Mucosa of descending colon (tissue), 3 donors: ENCODE measurements around the gene TST. TPM values are rescaled to one million over a fixed set of nuclear protein-coding genes. Genes with fewer than 3 reads are reported as not detected.

Experiments
- ATAC-seq: fragments of 200-7000 bp; cut with Tn5 transposase; one replicate; pipeline ENCODE4 v1.9.1; 2020; ENCODE audit warnings: mild to moderate bottlenecking, moderate library complexity
- DNase-seq, 3 donors: peaks; one replicate each; pipeline ENCODE4 v3.0.0-alpha.2; 2020
- H3K36me3 ChIP-seq: fragments of 200-600 bp; one replicate; pipeline ENCODE4 v1.8.0; 2021; ENCODE audit warnings: low read depth, mild to moderate bottlenecking
- H3K4me1 ChIP-seq: fragments of 200-600 bp; one replicate; pipeline ENCODE4 v1.8.0; 2021; ENCODE audit warnings: low read depth, mild to moderate bottlenecking
- H3K4me3 ChIP-seq: fragments of 200-600 bp; one replicate; pipeline ENCODE4 v1.8.0; 2021; ENCODE audit warnings: mild to moderate bottlenecking
- H3K9me3 ChIP-seq: fragments of 200-600 bp; one replicate; pipeline ENCODE4 v1.8.0; 2021; ENCODE audit warnings: mild to moderate bottlenecking
- intact Hi-C, 2 donors: fragments of 100-400 bp; cut with DNase I in 1 of 2; cut with micrococcal nuclease in 1 of 2; formaldehyde crosslinking; loops; one replicate each; pipeline versions ENCODE4 v1.11.0 to v1.11.1; 2022; cut with DNase I, micrococcal nuclease
- total RNA-seq, 3 donors: library from RNA; stranded (reverse); fragmentation: NEBNext Ultra II Directional in 2 of 3; extraction: Animal tissue kit (Norgen Biotek cat#: 25700) in 2 of 3; gene quantifications; one replicate each; pipeline versions ENCODE4 v1.2.1 to v1.2.4, GENCODE V29; 2021 to 2023
- TF ChIP-seq, protein P1 (sequence below): fragments of 200-600 bp; IDR thresholded peaks from one replicate; pipeline ENCODE4 v1.8.0; 2022; ENCODE audit warnings: antibody characterized with exemption, mild to moderate bottlenecking
- donor health status: DM: no; HTN: no; CAD: no; lungs with moderate emphysema.
- donor health status: DM: no; HTN: no; CAD: no.
- donor health status: DM: no; HTN: yes; CAD: no.

TST gene
- total RNA-seq, 3 donors from 2014 or later: 170 to 494 (median 337) TPM

DNA sequence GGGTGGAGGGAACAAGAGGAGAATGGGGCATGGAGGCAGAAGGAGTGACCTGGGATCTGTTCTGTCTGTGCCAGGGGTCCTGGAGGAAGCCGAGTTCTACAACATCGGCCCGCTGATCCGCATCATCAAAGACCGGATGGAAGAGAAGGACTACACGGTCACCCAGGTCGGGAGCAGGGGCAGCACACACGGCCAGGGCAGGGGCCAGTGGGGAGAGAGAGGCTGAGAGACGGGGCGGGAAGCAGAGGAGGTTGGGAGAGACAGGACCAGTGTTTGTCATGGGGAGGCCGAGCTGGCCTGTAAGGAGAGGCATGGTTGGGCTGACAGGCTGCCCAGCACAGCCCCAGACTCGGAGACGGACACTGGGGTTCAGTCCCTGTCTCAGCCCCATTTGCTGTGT, 37.0 kb upstream of the TST start:
- H3K4me1 ChIP-seq: peaks cover 22% of the 10 kb centered on the region
- intact Hi-C loops: no loop called here

DNA sequence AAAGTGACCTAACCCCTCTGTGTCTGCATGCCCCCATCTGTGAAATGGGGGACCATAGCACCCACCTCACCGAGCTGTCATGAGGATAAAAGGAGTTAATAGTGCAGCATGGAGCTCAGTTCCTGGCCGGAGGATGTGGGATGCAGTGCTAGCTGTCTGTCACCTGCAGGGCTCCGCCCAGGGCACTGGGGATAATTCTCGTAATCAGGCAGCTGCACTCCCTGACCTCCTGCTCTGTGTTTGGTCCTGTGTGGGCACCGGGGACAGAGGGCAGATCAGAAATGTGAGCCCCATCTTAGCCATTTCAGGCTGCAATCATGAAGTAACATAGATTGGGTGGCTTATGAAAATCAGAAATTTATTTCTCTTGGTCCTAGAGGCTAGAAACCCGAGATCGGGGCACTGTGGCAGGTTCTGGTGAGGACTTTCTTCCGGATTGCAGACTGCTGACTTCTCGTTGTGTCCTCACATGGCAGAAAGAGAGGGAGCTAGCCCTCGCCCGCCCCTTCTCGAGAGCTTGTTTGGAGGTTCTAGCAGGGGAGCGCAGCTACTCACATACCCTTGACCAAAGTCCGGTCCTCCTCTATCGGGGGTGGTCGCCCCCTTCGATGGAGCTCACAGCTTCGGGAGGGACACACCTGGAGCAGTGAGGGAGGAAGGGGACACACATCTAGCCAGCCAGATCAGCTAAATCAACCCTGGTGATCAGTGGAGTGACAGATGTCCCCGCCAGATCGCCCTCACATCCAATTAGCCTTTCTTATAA, 35.5 kb upstream of the TST start:
- intact Hi-C loops: no loop called here
- Histone ChIP-seq H3K4me1 (peaks cover 29% of the 10 kb centered on the region), H3K9me3 (no peaks in the 10 kb centered on the region), H3K36me3 (no peaks in the 10 kb centered on the region), H3K4me3 (no peak overlapping the region)
- peak; percentile 8 for ATAC-seq
- TF ChIP-seq, protein P1, sequence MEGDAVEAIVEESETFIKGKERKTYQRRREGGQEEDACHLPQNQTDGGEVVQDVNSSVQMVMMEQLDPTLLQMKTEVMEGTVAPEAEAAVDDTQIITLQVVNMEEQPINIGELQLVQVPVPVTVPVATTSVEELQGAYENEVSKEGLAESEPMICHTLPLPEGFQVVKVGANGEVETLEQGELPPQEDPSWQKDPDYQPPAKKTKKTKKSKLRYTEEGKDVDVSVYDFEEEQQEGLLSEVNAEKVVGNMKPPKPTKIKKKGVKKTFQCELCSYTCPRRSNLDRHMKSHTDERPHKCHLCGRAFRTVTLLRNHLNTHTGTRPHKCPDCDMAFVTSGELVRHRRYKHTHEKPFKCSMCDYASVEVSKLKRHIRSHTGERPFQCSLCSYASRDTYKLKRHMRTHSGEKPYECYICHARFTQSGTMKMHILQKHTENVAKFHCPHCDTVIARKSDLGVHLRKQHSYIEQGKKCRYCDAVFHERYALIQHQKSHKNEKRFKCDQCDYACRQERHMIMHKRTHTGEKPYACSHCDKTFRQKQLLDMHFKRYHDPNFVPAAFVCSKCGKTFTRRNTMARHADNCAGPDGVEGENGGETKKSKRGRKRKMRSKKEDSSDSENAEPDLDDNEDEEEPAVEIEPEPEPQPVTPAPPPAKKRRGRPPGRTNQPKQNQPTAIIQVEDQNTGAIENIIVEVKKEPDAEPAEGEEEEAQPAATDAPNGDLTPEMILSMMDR: no peak
- no peak for DNase-seq

More for the DNA sequence above, 37.0 kb upstream of the TST start:
- Histone ChIP-seq H3K36me3 (no peaks in the 10 kb centered on the region), H3K4me3 (no peak overlapping the region), H3K9me3 (no peaks in the 10 kb centered on the region)
- TF ChIP-seq, protein P1: no peak
- ATAC-seq (no peak), DNase-seq (no peak)

- Histone ChIP-seq H3K4me1 (peaks cover 29% of the 10 kb centered on the region), H3K9me3 (no peaks in the 10 kb centered on the region), H3K36me3 (no peaks in the 10 kb centered on the region), H3K4me3 (no peak overlapping the region)
- TF ChIP-seq, protein P1: no peak
- ATAC-seq (peak; percentile 33), DNase-seq (peak in 1 of 3 donors; percentile 47)
- intact Hi-C loops: no loop called here
Observed at GRCh38 chr22:37054056-37054395, 34.8 kb upstream of the TST start.

DNA sequence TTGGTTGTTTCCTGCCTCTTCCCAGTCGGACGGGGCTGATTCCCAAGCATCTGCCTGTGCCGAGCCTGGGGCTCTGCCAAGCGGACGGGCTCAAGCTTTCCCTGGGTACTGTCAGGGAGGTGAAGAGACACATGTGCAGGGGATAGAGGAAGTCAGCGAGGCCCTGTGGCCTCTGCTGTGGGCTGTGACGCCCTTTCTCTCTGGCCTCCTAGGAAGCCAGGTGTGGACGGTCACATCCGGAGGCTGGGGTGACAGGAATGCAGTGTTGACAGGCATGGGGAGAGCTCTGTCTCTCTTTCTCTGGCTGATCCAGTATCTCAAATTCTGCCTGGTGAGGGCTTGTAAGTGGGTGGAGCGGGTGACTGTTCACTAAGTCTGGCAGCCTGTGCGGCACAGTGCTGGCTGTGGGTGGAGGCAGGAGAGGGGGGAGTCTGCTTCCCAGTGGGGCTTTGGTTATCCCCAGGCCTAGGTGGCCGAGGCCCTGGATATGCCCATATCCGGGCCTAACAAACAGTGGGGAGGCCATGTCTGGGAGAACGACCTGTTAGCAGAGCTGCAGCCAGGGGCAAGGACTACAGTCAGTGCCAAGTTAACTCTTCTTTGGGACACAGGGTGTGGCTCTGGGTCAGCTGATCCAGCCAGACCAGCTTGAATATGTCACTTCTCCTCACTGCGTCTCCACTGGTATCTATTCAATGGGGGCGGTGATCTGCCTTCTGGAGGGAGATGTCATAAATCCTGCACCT, 34.2 kb upstream of the TST start:
- Histone ChIP-seq H3K9me3 (no peaks in the 10 kb centered on the region), H3K4me1 (peaks cover 29% of the 10 kb centered on the region), H3K4me3 (no peak overlapping the region), H3K36me3 (no peaks in the 10 kb centered on the region)
- TF ChIP-seq, protein P1: no peak
- intact Hi-C loops: no loop called here
- ATAC-seq (peak; percentile 59), DNase-seq (peak in 1 of 3 donors; percentile 56)

- ATAC-seq: no peak
- intact Hi-C loops: no loop called here
Observed at GRCh38 chr22:37052386-37053309, 33.4 kb upstream of the TST start.

More at GRCh38 chr22:37052386-37053309, 33.4 kb upstream of the TST start:
- H3K4me1 ChIP-seq: peaks cover 29% of the 10 kb centered on the region
- H3K9me3 ChIP-seq: no peaks in the 10 kb centered on the region
- no peak for DNase-seq
- H3K4me3 ChIP-seq: no peak overlapping the region
- H3K36me3 ChIP-seq: no peaks in the 10 kb centered on the region
- TF ChIP-seq, protein P1: no peak
